Breast epithelium (tissue), 4 donors: ENCODE data around the gene CLEC3A. TPM values are rescaled to one million over a fixed set of nuclear protein-coding genes. Genes with fewer than 3 reads are reported as not detected.
"Not testable (repeated sequence)": the region's sequence is repeated elsewhere in the genome, so short reads cannot be mapped to it uniquely, and the experiment has no call there.

ENCODE experiments used
- DNase-seq, 2 donors: peaks; one replicate each; pipeline ENCODE4 v3.0.0-alpha.2; 2019; ENCODE audit warnings: low spot score in 2 of 2
- H3K27ac ChIP-seq, 2 donors: fragments of 200-600 bp; sonication (generic) in 1 of 2; one replicate each; pipeline ENCODE4 v1.5.1; 2016 to 2019; ENCODE audit warnings: mild to moderate bottlenecking in 1 of 2
- H3K27me3 ChIP-seq, 2 donors: fragments of 200-600 bp; sonication (generic) in 1 of 2; one replicate each; pipeline versions ENCODE4 v1.5.1 to v1.6.0; 2017 to 2019; ENCODE audit warnings: control low read depth in 1 of 2, mild to moderate bottlenecking in 1 of 2
- H3K36me3 ChIP-seq: fragments of 200-600 bp; one replicate; pipeline ENCODE4 v1.5.1; 2019
- H3K4me1 ChIP-seq, 2 donors: fragments of 200-600 bp; sonication (generic); one replicate each; pipeline ENCODE4 v1.5.1; 2016 to 2019; ENCODE audit warnings: control low read depth in 1 of 2
- H3K4me3 ChIP-seq, 3 donors: fragments of 200-600 bp; sonication (generic); 1 replicate in 2 of 3; 2 replicates in 1 of 3; pipeline ENCODE4 v1.5.1; 2016 to 2019; ENCODE audit warnings: mild to moderate bottlenecking in 3 of 3, moderate library complexity in 2 of 3
- H3K9me3 ChIP-seq, 2 donors: fragments of 200-600 bp; sonication (generic) in 1 of 2; one replicate each; pipeline ENCODE4 v1.5.1; 2016 to 2019; ENCODE audit warnings: control low read depth in 1 of 2
- POLR2A ChIP-seq: fragments of 450-650 bp; IDR thresholded peaks from one replicate; pipeline ENCODE4 v1.6.1; 2016; ENCODE audit warnings: antibody characterized with exemption, mild to moderate bottlenecking, moderate library complexity
- POLR2AphosphoS5 ChIP-seq, 3 donors: sonication (generic); formaldehyde crosslinking; IDR thresholded peaks; one replicate each; pipeline ENCODE4 v1.6.1; 2017; ENCODE audit warnings: antibody characterized with exemption in 3 of 3
- intact Hi-C: fragments of 100-400 bp; cut with DNase I; formaldehyde crosslinking; loops from one replicate; pipeline ENCODE4 v1.15.1; 2023; ENCODE audit warnings: low total_unique reads
- total RNA-seq, 3 donors: library from RNA; depleted of rRNA; stranded (reverse); fragments of >200 nt; gene quantifications; one replicate each; pipeline ENCODE4 v1.1.0, GENCODE V29; 2016
- TF ChIP-seq, protein P1 (sequence below), 3 donors: fragments of 450-650 bp; IDR thresholded peaks; one replicate each; pipeline ENCODE4 v1.5.1; 2016 to 2017; ENCODE audit warnings: antibody characterized with exemption in 3 of 3, mild to moderate bottlenecking in 3 of 3, moderate library complexity in 3 of 3

CLEC3A gene
- total RNA-seq, 3 donors from 2014 or later, result 0.66 TPM; not detected in 2

DNA sequence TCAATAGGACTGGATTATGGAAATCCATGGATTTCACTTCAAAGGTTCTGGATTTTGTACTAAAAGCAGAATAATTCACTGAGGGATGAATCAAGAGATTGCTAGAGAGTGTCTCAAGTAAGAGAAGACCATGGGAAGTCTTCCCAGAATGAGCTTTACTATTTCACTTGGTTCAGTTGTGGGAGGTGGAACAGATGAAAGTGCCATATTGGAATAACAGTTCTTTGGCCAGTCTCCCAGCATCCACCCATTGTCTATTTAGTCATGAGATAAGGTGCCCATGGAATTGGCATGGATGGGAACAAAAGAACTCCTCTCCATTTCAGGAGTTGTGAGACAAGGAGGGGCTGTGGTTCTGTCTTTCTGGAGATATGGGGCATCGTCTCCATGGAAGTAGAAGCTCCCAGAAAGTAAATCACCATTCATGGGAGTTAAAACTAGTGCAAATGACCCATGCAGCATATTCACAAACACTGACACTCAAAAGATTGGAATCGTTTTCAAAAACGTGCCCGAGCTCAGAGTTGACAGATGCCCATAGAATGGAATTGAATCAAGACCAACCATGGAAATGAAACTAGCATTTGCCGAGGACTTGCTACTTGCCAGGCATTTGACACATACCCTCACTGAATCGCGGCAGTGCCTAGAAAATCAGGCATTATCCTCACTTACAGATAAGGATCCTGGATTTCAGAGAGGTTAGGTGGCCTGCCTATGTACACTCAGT, 36.2 kb upstream of the CLEC3A start:
- TF ChIP-seq, protein P1, sequence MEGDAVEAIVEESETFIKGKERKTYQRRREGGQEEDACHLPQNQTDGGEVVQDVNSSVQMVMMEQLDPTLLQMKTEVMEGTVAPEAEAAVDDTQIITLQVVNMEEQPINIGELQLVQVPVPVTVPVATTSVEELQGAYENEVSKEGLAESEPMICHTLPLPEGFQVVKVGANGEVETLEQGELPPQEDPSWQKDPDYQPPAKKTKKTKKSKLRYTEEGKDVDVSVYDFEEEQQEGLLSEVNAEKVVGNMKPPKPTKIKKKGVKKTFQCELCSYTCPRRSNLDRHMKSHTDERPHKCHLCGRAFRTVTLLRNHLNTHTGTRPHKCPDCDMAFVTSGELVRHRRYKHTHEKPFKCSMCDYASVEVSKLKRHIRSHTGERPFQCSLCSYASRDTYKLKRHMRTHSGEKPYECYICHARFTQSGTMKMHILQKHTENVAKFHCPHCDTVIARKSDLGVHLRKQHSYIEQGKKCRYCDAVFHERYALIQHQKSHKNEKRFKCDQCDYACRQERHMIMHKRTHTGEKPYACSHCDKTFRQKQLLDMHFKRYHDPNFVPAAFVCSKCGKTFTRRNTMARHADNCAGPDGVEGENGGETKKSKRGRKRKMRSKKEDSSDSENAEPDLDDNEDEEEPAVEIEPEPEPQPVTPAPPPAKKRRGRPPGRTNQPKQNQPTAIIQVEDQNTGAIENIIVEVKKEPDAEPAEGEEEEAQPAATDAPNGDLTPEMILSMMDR (IDR thresholded peaks at IDR 0.05), result no peak
- TF ChIP-seq POLR2A (no peak), POLR2AphosphoS5 (IDR thresholded peaks at IDR 0.05) (no peak)
- no peaks in the 10 kb centered on the region for H3K36me3 ChIP-seq
- H3K27ac ChIP-seq, result no peak overlapping the region
- no peaks in the 10 kb centered on the region for H3K9me3 ChIP-seq
- intact Hi-C loops, result no loop called here
- H3K4me1 ChIP-seq, result no peaks in the 10 kb centered on the region
- DNase-seq, result no peak
- H3K4me3 ChIP-seq, result no peak overlapping the region
- H3K27me3 ChIP-seq, result no peaks in the 10 kb centered on the region

DNA sequence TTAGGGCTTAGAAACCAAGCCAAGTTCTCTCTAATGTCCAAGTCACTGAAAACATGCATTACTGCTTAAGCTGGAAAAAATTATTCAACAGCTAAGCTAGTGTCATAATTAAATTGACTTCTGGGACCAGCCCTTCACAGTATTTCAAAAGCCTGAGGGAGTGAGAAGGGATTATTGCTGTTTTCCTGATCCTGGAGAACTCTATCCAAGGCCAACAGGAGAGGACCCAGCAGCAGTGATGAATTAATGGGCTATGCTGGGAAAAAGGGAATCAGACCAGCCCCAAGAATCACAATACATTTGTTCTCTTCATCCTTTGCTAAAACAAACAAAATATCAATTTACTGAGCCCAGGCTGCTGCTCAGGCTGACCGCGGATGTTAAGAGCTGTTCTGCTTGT, 34.5 kb upstream of the CLEC3A start:
- Histone ChIP-seq H3K4me3 (no peak overlapping the region), H3K27me3 (no peaks in the 10 kb centered on the region), H3K27ac (no peak overlapping the region), H3K9me3 (no peaks in the 10 kb centered on the region), H3K4me1 (no peaks in the 10 kb centered on the region), H3K36me3 (no peaks in the 10 kb centered on the region)
- no peak for DNase-seq
- no peak for TF ChIP-seq POLR2A
- intact Hi-C loops, result no loop called here

DNA sequence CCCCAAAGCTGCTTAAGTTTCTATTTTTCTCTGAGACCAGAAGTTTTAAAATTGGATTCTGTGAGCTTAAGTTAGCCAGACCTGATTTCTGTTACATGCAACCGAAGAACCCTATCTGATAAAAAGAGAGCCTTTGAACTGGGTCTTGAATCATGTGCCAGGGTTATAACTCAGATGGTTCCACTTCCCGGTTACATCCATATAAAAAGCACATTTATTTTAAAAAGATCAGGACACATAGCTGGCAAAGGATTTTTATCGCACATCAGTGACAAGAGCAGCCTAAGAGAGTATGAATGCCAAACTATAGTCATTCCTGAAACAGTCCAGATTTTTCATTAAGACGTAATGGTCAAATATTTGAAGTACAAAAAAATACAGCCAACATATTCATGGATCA, 32.5 kb upstream of the CLEC3A start:
- Histone ChIP-seq H3K36me3 (no peaks in the 10 kb centered on the region), H3K27ac (no peak overlapping the region), H3K9me3 (no peaks in the 10 kb centered on the region), H3K4me1 (no peaks in the 10 kb centered on the region), H3K4me3 (no peak overlapping the region), H3K27me3 (no peaks in the 10 kb centered on the region)
- no peak for TF ChIP-seq POLR2A
- TF ChIP-seq, protein P1 (IDR thresholded peaks at IDR 0.05), result no peak
- no peak for TF ChIP-seq POLR2AphosphoS5 (IDR thresholded peaks at IDR 0.05)
- intact Hi-C loops, result no loop called here
- DNase-seq, result no peak

DNA sequence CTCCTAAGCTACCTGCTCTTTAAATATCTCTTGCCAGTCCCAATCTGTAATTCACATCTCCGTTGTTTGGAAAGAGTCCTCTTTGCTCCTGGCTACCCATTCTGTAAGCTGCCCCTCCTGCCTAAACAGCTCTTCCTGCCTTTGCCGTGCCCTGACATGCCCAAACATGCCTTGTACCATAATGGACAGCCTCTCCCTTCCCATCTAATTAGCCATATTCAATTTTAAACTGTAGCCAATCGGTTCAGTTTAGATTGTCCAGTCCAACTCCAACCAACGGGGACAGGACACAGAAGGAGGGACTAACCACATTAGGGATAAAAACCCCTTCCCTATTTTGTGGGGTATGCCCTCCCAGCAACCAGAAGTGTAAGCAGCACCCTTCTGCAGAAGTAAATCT, 30.6 kb upstream of the CLEC3A start:
- Histone ChIP-seq H3K27me3 (no peaks in the 10 kb centered on the region), H3K4me1 (no peaks in the 10 kb centered on the region), H3K27ac (no peak overlapping the region), H3K4me3 (no peak overlapping the region), H3K9me3 (peaks cover 9 to 14% of the 10 kb centered on the region in 2 donors), H3K36me3 (no peaks in the 10 kb centered on the region)
- intact Hi-C loops, result no loop called here
- no peak for TF ChIP-seq POLR2AphosphoS5 (IDR thresholded peaks at IDR 0.05)
- TF ChIP-seq, protein P1 (IDR thresholded peaks at IDR 0.05), result no peak
- no peak for TF ChIP-seq POLR2A
- no peak for DNase-seq

DNA sequence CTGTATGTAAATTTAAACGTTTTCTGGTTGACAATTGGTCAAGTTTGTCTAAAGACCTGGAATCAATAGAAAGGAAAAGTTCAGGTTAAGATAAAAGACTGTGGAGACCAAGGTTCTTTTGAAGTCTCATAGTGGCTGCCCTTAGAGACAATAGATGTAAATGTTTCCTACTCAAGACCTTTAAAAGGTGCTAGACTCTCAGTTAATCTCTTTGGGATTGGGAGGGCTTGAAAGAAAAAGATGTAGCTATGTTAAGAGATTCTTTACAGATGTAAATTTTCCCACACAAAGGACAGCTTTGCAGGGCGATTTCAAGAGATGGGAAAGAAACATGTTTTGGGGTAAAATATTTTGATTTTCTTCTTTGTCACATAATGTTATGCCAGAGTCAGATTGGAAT, 30.0 kb upstream of the CLEC3A start:
- DNase-seq, H3K27ac ChIP-seq, H3K4me1 ChIP-seq, intact Hi-C loops, H3K4me3 ChIP-seq, H3K27me3 ChIP-seq, H3K36me3 ChIP-seq: not testable (repeated sequence)
- peaks cover 9 to 14% of the 10 kb centered on the region in 2 donors for H3K9me3 ChIP-seq

DNA sequence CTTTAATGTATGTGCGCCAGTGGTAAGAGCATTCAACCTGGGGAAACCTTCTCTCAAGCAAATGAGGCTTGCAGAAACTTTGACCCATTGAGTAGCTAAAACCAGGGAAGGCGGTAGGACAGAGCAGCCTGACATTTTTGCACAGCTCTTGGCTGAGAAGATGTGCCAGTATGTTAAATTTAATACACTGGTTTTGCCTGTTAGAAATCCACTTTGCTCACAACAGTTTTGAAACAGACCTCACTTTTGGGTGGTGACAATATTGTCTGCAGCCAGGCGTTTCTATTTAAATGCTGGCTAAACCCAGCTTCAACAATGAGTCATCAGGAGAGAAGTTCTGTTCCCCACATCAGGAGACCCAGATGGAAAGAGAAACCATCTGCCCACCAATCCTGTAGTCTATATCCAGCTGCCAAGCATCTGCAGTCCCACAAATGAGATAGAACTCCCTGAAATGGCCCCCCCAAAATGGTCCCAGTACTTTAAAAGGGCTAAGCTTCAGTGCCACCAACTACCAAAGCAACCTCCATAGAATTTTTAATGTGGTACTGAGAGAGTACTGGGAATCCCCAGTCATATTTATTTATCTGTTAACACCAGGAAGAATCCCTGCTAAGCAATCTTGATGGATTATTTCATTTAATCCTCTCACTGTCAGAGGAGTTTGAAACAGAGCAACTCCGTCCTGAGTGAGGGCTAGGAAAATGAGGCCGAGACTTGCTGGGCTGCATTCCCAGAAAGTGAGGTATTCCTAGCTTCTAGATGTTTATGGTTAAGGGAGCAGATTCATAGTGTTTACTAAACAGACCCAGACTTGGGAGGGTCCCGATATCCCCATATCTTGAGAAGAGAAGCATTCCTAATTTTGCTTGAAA, 29.0 kb upstream of the CLEC3A start:
- no peak for DNase-seq
- H3K4me1 ChIP-seq, result no peaks in the 10 kb centered on the region
- H3K27ac ChIP-seq, result peak overlapping the region; percentile 40 to 79
- H3K27me3 ChIP-seq, result no peaks in the 10 kb centered on the region
- intact Hi-C loops, result no loop called here
- H3K4me3 ChIP-seq, result peak overlapping the region in 1 of 3 donors; percentile 13
- peaks cover 9 to 14% of the 10 kb centered on the region in 2 donors for H3K9me3 ChIP-seq
- TF ChIP-seq POLR2A (no peak), POLR2AphosphoS5 (IDR thresholded peaks at IDR 0.05) (no peak)
- TF ChIP-seq, protein P1 (IDR thresholded peaks at IDR 0.05), result no peak
- H3K36me3 ChIP-seq, result no peaks in the 10 kb centered on the region
